Measurements from ENCODE around the gene PDE4D. TPM values are rescaled to one million over a fixed set of nuclear protein-coding genes. Genes with fewer than 3 reads are reported as not detected.
"Not testable (repeated sequence)": the region's sequence is repeated elsewhere in the genome, so short reads cannot be mapped to it uniquely, and the experiment has no call there.

Gene PDE4D
- total RNA-seq, 1 donor from 2014 or later = 44.8 TPM

DNA sequence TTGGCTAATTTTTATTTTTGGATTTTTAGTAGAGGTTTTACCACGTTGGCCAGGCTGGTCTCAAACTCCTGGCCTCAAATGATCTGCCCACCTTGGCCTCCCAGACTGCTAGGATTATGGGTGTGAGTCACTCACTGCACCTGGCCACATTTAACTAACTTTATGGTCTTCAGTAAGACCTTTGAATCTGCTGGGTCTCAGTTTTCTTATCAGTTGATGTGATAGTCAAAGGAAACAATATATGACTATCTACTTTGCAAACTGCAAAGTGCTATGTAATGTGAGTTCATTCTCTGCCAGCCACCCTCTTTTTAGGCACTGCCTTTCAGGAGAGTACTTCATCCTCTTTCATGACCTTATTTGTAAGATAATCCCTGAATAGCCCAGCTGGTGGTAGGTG lies 474.7 kb downstream of the PDE4D start:
- Histone ChIP-seq H3K9me3 (no peaks in the 10 kb centered on the region), H3K36me3 (no peaks in the 10 kb centered on the region), H3K27me3 (no peaks in the 10 kb centered on the region), H3K4me1 (no peaks in the 10 kb centered on the region), H3K4me3 (no peak overlapping the region), H3K27ac (no peak overlapping the region)
- no peak for DNase-seq (ENCODE audit: low spot score in 2 of 2)
- TF ChIP-seq, protein P1, sequence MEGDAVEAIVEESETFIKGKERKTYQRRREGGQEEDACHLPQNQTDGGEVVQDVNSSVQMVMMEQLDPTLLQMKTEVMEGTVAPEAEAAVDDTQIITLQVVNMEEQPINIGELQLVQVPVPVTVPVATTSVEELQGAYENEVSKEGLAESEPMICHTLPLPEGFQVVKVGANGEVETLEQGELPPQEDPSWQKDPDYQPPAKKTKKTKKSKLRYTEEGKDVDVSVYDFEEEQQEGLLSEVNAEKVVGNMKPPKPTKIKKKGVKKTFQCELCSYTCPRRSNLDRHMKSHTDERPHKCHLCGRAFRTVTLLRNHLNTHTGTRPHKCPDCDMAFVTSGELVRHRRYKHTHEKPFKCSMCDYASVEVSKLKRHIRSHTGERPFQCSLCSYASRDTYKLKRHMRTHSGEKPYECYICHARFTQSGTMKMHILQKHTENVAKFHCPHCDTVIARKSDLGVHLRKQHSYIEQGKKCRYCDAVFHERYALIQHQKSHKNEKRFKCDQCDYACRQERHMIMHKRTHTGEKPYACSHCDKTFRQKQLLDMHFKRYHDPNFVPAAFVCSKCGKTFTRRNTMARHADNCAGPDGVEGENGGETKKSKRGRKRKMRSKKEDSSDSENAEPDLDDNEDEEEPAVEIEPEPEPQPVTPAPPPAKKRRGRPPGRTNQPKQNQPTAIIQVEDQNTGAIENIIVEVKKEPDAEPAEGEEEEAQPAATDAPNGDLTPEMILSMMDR (IDR thresholded peaks at IDR 0.05) = no peak
- intact Hi-C loops (cut with DNase I) = no loop called here

DNA sequence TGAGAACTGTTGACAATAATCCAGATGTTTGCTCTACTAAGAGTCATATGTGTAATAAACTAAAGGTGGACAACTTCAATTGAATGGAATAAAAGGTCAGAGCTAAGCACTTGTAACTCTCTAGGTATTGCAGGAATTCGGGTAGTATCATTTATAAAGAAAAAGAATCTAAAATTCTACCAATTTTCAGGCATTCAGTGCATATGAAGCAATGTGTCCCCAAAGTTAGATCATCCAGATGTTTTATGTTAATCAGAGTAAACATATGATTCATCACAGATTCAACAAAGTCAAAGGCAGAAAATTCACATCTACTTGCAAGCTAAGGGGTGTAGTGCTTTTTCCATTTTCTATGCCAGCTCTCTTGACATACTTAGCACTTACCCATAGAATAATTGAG lies 477.1 kb downstream of the PDE4D start:
- H3K4me1 ChIP-seq = no peaks in the 10 kb centered on the region
- H3K27ac ChIP-seq = no peak overlapping the region
- H3K27me3 ChIP-seq = no peaks in the 10 kb centered on the region
- no peaks in the 10 kb centered on the region for H3K9me3 ChIP-seq
- H3K4me3 ChIP-seq = no peak overlapping the region
- DNase-seq (ENCODE audit: low spot score in 2 of 2) = no peak
- intact Hi-C loops (cut with DNase I) = loop anchor here (2.0 kb wide), 1 partner anchor 70 kb away; no protein-coding TSS in a partner anchor
- TF ChIP-seq, protein P1 (IDR thresholded peaks at IDR 0.05) = no peak
- no peaks in the 10 kb centered on the region for H3K36me3 ChIP-seq

DNA sequence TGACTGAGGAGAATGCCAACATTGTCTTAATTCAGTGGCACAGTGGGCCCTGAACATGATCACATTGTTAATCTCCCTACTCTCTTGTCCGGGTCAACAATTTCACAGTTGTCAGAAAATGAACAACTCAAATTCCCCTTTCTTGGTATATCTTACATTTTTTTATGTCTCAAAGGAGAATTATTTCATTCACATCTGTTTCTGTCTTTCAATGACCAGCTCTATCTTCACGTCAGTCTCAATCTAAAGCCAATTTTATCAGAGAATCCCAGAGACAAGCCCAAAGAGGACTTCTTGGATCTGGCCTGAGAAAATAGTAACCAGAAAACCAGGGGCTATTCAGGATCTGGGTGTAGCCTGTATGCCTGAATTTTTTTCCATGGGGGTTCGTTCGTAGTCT lies 477.5 kb downstream of the PDE4D start:
- TF ChIP-seq, protein P1 (IDR thresholded peaks at IDR 0.05) = no peak
- Histone ChIP-seq H3K9me3 (no peaks in the 10 kb centered on the region), H3K27ac (no peak overlapping the region), H3K36me3 (no peaks in the 10 kb centered on the region), H3K4me1 (no peaks in the 10 kb centered on the region), H3K4me3 (no peak overlapping the region), H3K27me3 (no peaks in the 10 kb centered on the region)
- DNase-seq (ENCODE audit: low spot score in 2 of 2) = no peak
- intact Hi-C loops (cut with DNase I) = loop anchor here (2.0 kb wide), 1 partner anchor 71 kb away; no protein-coding TSS in a partner anchor

DNA sequence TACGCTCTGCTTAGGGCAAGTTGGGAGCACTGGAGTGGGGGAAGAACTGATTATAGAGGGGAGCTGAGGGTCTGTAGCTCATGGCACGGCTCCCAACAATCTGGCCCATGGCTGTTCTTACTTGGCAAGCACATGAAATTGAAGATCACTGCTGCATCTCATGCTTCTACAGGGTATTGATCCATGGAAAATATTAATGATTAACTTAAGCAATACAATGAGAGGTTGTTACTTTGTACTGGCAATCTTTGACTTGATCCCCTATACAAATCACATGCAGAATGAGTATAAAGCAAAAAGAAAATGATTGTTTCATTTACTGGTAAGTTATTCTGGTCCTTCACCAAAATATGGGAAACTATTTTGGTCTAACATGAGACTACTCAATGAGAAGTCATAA lies 481.1 kb downstream of the PDE4D start:
- Histone ChIP-seq H3K27me3 (no peaks in the 10 kb centered on the region), H3K27ac (no peak overlapping the region), H3K4me1 (no peaks in the 10 kb centered on the region), H3K36me3 (no peaks in the 10 kb centered on the region), H3K9me3 (peaks cover 0 to 10% of the 10 kb centered on the region in 2 donors), H3K4me3 (no peak overlapping the region)
- intact Hi-C loops (cut with DNase I) = no loop called here
- TF ChIP-seq, protein P1 (IDR thresholded peaks at IDR 0.05) = no peak
- no peak for DNase-seq (ENCODE audit: low spot score in 2 of 2)

DNA sequence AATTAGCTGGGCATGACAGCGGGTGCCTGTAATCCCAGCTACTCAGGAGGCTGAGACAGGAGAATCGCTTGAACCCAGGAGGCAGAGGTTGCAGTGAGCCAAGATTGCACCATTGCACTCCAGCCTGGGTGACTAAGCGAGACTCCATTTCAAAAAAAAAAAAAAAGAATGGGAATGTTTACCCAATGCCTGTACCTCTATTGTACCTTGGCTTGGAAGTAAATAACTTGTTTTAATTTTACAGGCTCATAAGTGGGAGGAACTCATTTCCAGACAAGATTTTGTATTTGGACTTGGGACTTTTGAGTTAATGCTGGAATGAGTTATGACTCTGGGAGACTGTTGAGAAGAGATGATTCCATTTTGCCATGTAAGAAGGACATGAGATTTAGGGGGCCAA lies 484.5 kb downstream of the PDE4D start:
- H3K27ac ChIP-seq; H3K4me1 ChIP-seq; H3K4me3 ChIP-seq; H3K36me3 ChIP-seq; DNase-seq (ENCODE audit: low spot score in 2 of 2); H3K9me3 ChIP-seq; intact Hi-C loops (cut with DNase I); H3K27me3 ChIP-seq: not testable (repeated sequence)

DNA sequence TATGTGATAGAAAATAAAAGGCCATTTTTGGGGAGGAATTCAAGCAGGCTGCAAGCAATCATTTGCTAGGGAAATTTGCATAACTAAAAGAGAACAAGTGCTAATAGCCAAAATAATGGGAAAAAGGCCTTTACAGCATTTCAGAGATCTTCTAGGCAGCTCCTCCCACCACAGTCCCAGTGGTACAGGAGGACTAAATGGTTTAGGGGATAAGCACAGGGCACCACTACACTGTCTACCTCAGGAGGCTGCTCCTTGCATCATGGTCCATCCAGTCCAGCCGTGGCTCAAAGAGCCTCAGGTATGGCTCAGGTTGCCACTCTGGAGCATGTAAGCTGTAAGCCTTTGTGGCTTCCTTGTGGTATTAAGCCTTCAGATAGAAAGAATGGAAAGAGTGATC lies 485.6 kb downstream of the PDE4D start:
- peaks cover 0 to 10% of the 10 kb centered on the region in 2 donors for H3K9me3 ChIP-seq
- H3K4me3 ChIP-seq = no peak overlapping the region
- no peak for DNase-seq (ENCODE audit: low spot score in 2 of 2)
- TF ChIP-seq, protein P1 (IDR thresholded peaks at IDR 0.05) = no peak
- H3K36me3 ChIP-seq = no peaks in the 10 kb centered on the region
- intact Hi-C loops (cut with DNase I) = no loop called here
- H3K4me1 ChIP-seq = no peaks in the 10 kb centered on the region
- H3K27me3 ChIP-seq = no peaks in the 10 kb centered on the region
- H3K27ac ChIP-seq = no peak overlapping the region
